Panc1 (cell line): ENCODE measurements around the gene IRF2BP2. TPM values are rescaled to one million over a fixed set of nuclear protein-coding genes. Genes with fewer than 3 reads are reported as not detected.
A peak's percentile ranks its signal among the peaks of the same experiment; 100 is the strongest.

Experiments
- ATAC-seq: fragments of 200-7000 bp; cut with Tn5 transposase; 2 replicates; pipeline ENCODE4 v1.9.1; 2020; ENCODE audit warnings: mild to moderate bottlenecking, moderate library complexity
- BruUV-seq: library from RNA; stranded (reverse); fragments of 400-500 nt; replicated peaks from 2 replicates; lab custom pipeline; 2021; lab: Mats Ljungman, UMichigan
- CTCF ChIA-PET: fragments of 300-600 bp; sonication (Branson Sonifier 250); formaldehyde crosslinking; loops from one replicate; lab custom pipeline; 2022; ENCODE audit warnings: antibody characterized with exemption; lab: Charles Lee
- POLR2A ChIA-PET: fragments of 300-600 bp; sonication (Branson Sonifier 250); formaldehyde crosslinking; loops from one replicate; lab custom pipeline; 2022; ENCODE audit warnings: antibody characterized with exemption; lab: Charles Lee
- DNase-seq: peaks from one replicate; pipeline ENCODE4 v3.0.0-alpha.2; 2010; ENCODE audit warnings: low read depth, low spot score
- H3K27ac ChIP-seq: 2 replicates; pipeline ENCODE4 v1.5.1; 2011; ENCODE audit warnings: mild to moderate bottlenecking, low read length, inconsistent platforms
- H3K27me3 ChIP-seq: fragments of 200-500 bp; sonication (Bioruptor generic); 2 replicates; pipeline ENCODE4 v1.6.0; 2014; ENCODE audit warnings: low read length, inconsistent platforms; ENCODE audit not compliant: control insufficient read depth, insufficient read depth
- H3K36me3 ChIP-seq: fragments of 200-500 bp; sonication (Bioruptor generic); 2 replicates; pipeline ENCODE4 v1.5.1; 2014; ENCODE audit warnings: inconsistent platforms, mild to moderate bottlenecking, low read length, moderate library complexity; ENCODE audit not compliant: control insufficient read depth, insufficient read depth
- H3K4me1 ChIP-seq: 2 replicates; pipeline ENCODE4 v1.5.1; 2011; ENCODE audit warnings: inconsistent platforms, mild to moderate bottlenecking, low read length, moderate library complexity; ENCODE audit not compliant: control insufficient read depth, insufficient read depth
- H3K4me3 ChIP-seq, 2 experiments: 2 replicates each; pipeline ENCODE4 v1.5.1; 2011 to 2012; ENCODE audit warnings: low read depth in 2 of 2, low read length in 2 of 2, mild to moderate bottlenecking in 2 of 2, inconsistent platforms in 1 of 2, moderate library complexity in 1 of 2
- H3K9me3 ChIP-seq: fragments of 200-500 bp; sonication (Bioruptor generic); 2 replicates; pipeline ENCODE4 v1.5.1; 2014; ENCODE audit warnings: low read depth, mild to moderate bottlenecking, inconsistent platforms, low read length, moderate library complexity; ENCODE audit not compliant: control insufficient read depth, insufficient read depth
- CTCF ChIP-seq: fragments of 450-650 bp; IDR thresholded peaks from 2 replicates; pipeline ENCODE4 v1.5.1; 2017; ENCODE audit warnings: mild to moderate bottlenecking
- POLR2AphosphoS5 ChIP-seq: IDR thresholded peaks from 2 replicates; pipeline ENCODE4 v1.6.1; 2012; ENCODE audit warnings: mild to moderate bottlenecking, low read depth, low read length, moderate library complexity
- REST ChIP-seq, 2 experiments: IDR thresholded peaks; 2 replicates each; pipeline ENCODE4 v1.6.1; 2011 to 2012; ENCODE audit warnings: low read depth in 2 of 2, control low read depth in 1 of 2, low read length in 1 of 2, mild to moderate bottlenecking in 1 of 2, moderate library complexity in 1 of 2; ENCODE audit not compliant: insufficient read depth in 1 of 2
- SIN3A ChIP-seq: IDR thresholded peaks from 2 replicates; pipeline ENCODE4 v1.6.1; 2012; ENCODE audit warnings: low read depth, mild to moderate bottlenecking, low read length, moderate library complexity, borderline replicate concordance; ENCODE audit not compliant: insufficient read depth
- TCF7L2 ChIP-seq: IDR thresholded peaks from 2 replicates; pipeline ENCODE4 v1.6.1; 2011; ENCODE audit warnings: mild to moderate bottlenecking, low read depth, low read length, inconsistent platforms
- in situ Hi-C: cut with HindIII; loops from 2 replicates; pipeline ENCODE4 v1.10.0; 2016; ENCODE audit warnings: low sequenced_read_pairs, low pct_unique_long_range_greater_than_20kb
- intact Hi-C: fragments of 100-400 bp; cut with micrococcal nuclease; formaldehyde crosslinking; loops from one replicate; pipeline ENCODE4 v1.10.0; 2022; ENCODE audit not compliant: unreplicated experiment
- total RNA-seq: library from RNA; stranded (reverse); gene quantifications from one replicate; pipeline ENCODE4 v1.2.1, GENCODE V29; 2021; ENCODE audit not compliant: unreplicated experiment

The IRF2BP2 gene
- total RNA-seq, 1 experiment from 2014 or later = 187 TPM

GRCh38 chr1:234605399-234605982 lies 4.5 kb downstream of the IRF2BP2 start:
- H3K36me3 ChIP-seq = peaks cover 46% of the 10 kb centered on the region
- TF ChIP-seq REST (IDR thresholded peaks at IDR 0.05; ENCODE audit: insufficient read depth in 1 of 2, low read depth in 2 of 2, low read length in 1 of 2) = no peak
- TF ChIP-seq TCF7L2 = no peak
- no peak for TF ChIP-seq CTCF
- TF ChIP-seq SIN3A = no peak
- no peak for TF ChIP-seq POLR2AphosphoS5
- peak overlapping the region; percentile 99 for H3K27ac ChIP-seq
- in situ Hi-C loops = loop anchor here (25.0 kb wide), 1 partner anchor 357 kb away; no protein-coding TSS in a partner anchor
- H3K9me3 ChIP-seq = no peaks in the 10 kb centered on the region
- ATAC-seq (no peak), DNase-seq (no peak)
- CTCF ChIA-PET = interaction anchor here (0.6 kb wide), 1 partner anchor 395 kb away, joined by 6 read pairs; no protein-coding TSS in a partner anchor
- no peaks in the 10 kb centered on the region for H3K27me3 ChIP-seq
- H3K4me3 ChIP-seq = peak overlapping the region; percentile 96 to 100
- POLR2A ChIA-PET = interaction anchor here (0.5 to 2.3 kb wide), 2 partner anchors 7 to 109 kb away, joined by 4 to 9 read pairs; no protein-coding TSS in a partner anchor
- peaks cover 32% of the 10 kb centered on the region for H3K4me1 ChIP-seq
- intact Hi-C loops = no loop called here
- no TSS peak for BruUV-seq

- in situ Hi-C loops = loop anchor here (25.0 kb wide), 1 partner anchor 358 kb away; no protein-coding TSS in a partner anchor
- ChIA-PET POLR2A (interaction anchor here (0.5 to 2.3 kb wide), 8 partner anchors 8 to 471 kb away, joined by 3 to 10 read pairs (median 4); no protein-coding TSS in a partner anchor), CTCF (interaction anchor here (0.5 to 0.6 kb wide), 2 partner anchors 295 to 396 kb away, joined by 3 to 6 read pairs; no protein-coding TSS in a partner anchor)
- Histone ChIP-seq H3K36me3 (peaks cover 46% of the 10 kb centered on the region), H3K27ac (peak overlapping the region; percentile 99), H3K9me3 (no peaks in the 10 kb centered on the region), H3K27me3 (no peaks in the 10 kb centered on the region), H3K4me3 (peak overlapping the region; percentile 96 to 100), H3K4me1 (peaks cover 35% of the 10 kb centered on the region)
- no peak for TF ChIP-seq CTCF
- peak; percentile 32 for TF ChIP-seq POLR2AphosphoS5
- TF ChIP-seq TCF7L2 = peak; percentile 72
- ATAC-seq (no peak), DNase-seq (no peak)
- intact Hi-C loops = no loop called here
- BruUV-seq = no TSS peak
Observed at GRCh38 chr1:234604495-234605398, 5.2 kb downstream of the IRF2BP2 start.
